Fibroblast of lung (primary cell): Measurements from ENCODE around the gene LDLRAD4. TPM values are rescaled to one million over a fixed set of nuclear protein-coding genes. Genes with fewer than 3 reads are reported as not detected.

Experiments used
- DNase-seq, 2 donors: peaks; one replicate each; pipeline versions ENCODE4 v3.0.0 to v3.0.0-alpha.2; 2010; ENCODE audit warnings: low read depth in 2 of 2
- H2AFZ ChIP-seq: 2 replicates; pipeline ENCODE4 v1.5.1; 2012; ENCODE audit warnings: low read length, control low read depth, inconsistent platforms
- H3K27ac ChIP-seq: 2 replicates; pipeline ENCODE4 v1.5.1; 2011; ENCODE audit warnings: low read length, control low read depth; ENCODE audit not compliant: insufficient read depth
- H3K27me3 ChIP-seq: 2 replicates; pipeline ENCODE4 v1.5.1; 2011; ENCODE audit warnings: mild to moderate bottlenecking, low read length; ENCODE audit not compliant: control insufficient read depth, insufficient read depth
- H3K36me3 ChIP-seq: 2 replicates; pipeline ENCODE4 v1.5.1; 2011; ENCODE audit warnings: low read length; ENCODE audit not compliant: control insufficient read depth, insufficient read depth
- H3K4me1 ChIP-seq: 2 replicates; pipeline ENCODE4 v1.5.1; 2011; ENCODE audit warnings: low read length; ENCODE audit not compliant: control insufficient read depth, insufficient read depth; ENCODE audit errors: extremely low read depth
- H3K4me2 ChIP-seq: 2 replicates; pipeline ENCODE4 v1.5.1; 2011; ENCODE audit warnings: low read length, control low read depth; ENCODE audit not compliant: insufficient read depth; ENCODE audit errors: extremely low read depth
- H3K4me3 ChIP-seq, 4 experiments: fragments of 200-600 bp in 1 of 4; sonication (generic) in 1 of 4; replicated peaks in 1 of 4; 2 replicates each; pipeline ENCODE4 v1.5.1; 2011 to 2016; ENCODE audit warnings: low read length in 4 of 4, low read depth in 3 of 4, mild to moderate bottlenecking in 3 of 4, control low read depth in 2 of 4, inconsistent platforms in 1 of 4, mixed read lengths in 1 of 4; ENCODE audit not compliant: insufficient read depth in 1 of 4; ENCODE audit errors: control extremely low read depth in 1 of 4
- H3K79me2 ChIP-seq: 2 replicates; pipeline ENCODE4 v1.5.1; 2012; ENCODE audit warnings: mild to moderate bottlenecking, low read length, inconsistent platforms; ENCODE audit not compliant: control insufficient read depth, insufficient read depth
- H3K9ac ChIP-seq: 2 replicates; pipeline ENCODE4 v1.5.1; 2011; ENCODE audit warnings: mild to moderate bottlenecking, low read length, control low read depth; ENCODE audit not compliant: insufficient read depth
- H3K9me3 ChIP-seq: 2 replicates; pipeline ENCODE4 v1.5.1; 2012; ENCODE audit warnings: low read depth, low read length; ENCODE audit not compliant: control insufficient read depth, insufficient read depth
- H4K20me1 ChIP-seq: 2 replicates; pipeline ENCODE4 v1.5.1; 2011; ENCODE audit warnings: low read length; ENCODE audit not compliant: control insufficient read depth, insufficient read depth; ENCODE audit errors: extremely low read depth
- CTCF ChIP-seq, 2 donors: IDR thresholded peaks in 1 of 2; conservative IDR thresholded peaks in 1 of 2; 1 replicate in 1 of 2; 2 replicates in 1 of 2; pipeline ENCODE4 v1.5.1; 2011 to 2012; ENCODE audit warnings: low read length in 2 of 2, control low read depth in 1 of 2, inconsistent platforms in 1 of 2, low read depth in 1 of 2, mild to moderate bottlenecking in 1 of 2
- EZH2 ChIP-seq: IDR thresholded peaks from 2 replicates; pipeline ENCODE4 v1.5.1; 2012; ENCODE audit warnings: low read length, control low read depth, mild to moderate bottlenecking; ENCODE audit errors: missing control alignments
- polyA plus RNA-seq, 2 donors: library from polyadenylated mRNA; depleted of rRNA in 1 of 2; stranded (reverse) in 1 of 2; unstranded in 1 of 2; fragments of >200 nt; gene quantifications; 2 replicates each; pipeline ENCODE4 v1.2.1, GENCODE V29; 2011 to 2012; ENCODE audit warnings: missing spikeins in 1 of 2
- total RNA-seq: library from RNA; depleted of rRNA; stranded (reverse); fragments of >200 nt; gene quantifications from 2 replicates; pipeline ENCODE4 v1.2.1, GENCODE V29; 2014

LDLRAD4 gene
- total and polyA plus RNA-seq, 2 donors (not counting 1 experiment from before 2014, with no cell fraction given), result not detected

GRCh38 chr18:13376841-13377351, 158.3 kb downstream of the LDLRAD4 start:
- H3K4me3 ChIP-seq, result no peak overlapping the region
- H3K36me3 ChIP-seq, result no peaks in the 10 kb centered on the region
- H3K9me3 ChIP-seq, result no peaks in the 10 kb centered on the region
- no peak for DNase-seq
- H2AFZ ChIP-seq, result no peak overlapping the region
- no peak overlapping the region for H3K27ac ChIP-seq
- no peaks in the 10 kb centered on the region for H4K20me1 ChIP-seq
- no peak overlapping the region for H3K9ac ChIP-seq
- H3K79me2 ChIP-seq, result no peaks in the 10 kb centered on the region
- no peaks in the 10 kb centered on the region for H3K27me3 ChIP-seq
- TF ChIP-seq EZH2 (no peak), CTCF (conservative IDR thresholded peaks at IDR 0.05 in 1 of 2, IDR thresholded peaks at IDR 0.05 in 1 of 2; ENCODE audit: low read depth in 1 of 2, low read length in 2 of 2) (no peak)
- H3K4me2 ChIP-seq, result no peak overlapping the region
- peaks cover 6% of the 10 kb centered on the region for H3K4me1 ChIP-seq

- Histone ChIP-seq H3K36me3 (no peaks in the 10 kb centered on the region), H3K4me3 (no peak overlapping the region), H2AFZ (no peak overlapping the region), H3K9ac (no peak overlapping the region), H3K79me2 (no peaks in the 10 kb centered on the region), H3K4me2 (no peak overlapping the region), H3K27ac (no peak overlapping the region), H3K4me1 (peaks cover 6% of the 10 kb centered on the region), H4K20me1 (no peaks in the 10 kb centered on the region), H3K9me3 (no peaks in the 10 kb centered on the region), H3K27me3 (no peaks in the 10 kb centered on the region)
- peak in 1 of 2 donors; percentile 37 for DNase-seq
- TF ChIP-seq CTCF (conservative IDR thresholded peaks at IDR 0.05 in 1 of 2, IDR thresholded peaks at IDR 0.05 in 1 of 2; ENCODE audit: low read depth in 1 of 2, low read length in 2 of 2), result no peak
- no peak for TF ChIP-seq EZH2
These were observed 158.9 kb downstream of the LDLRAD4 start for GRCh38 chr18:13377496-13377895.

GRCh38 chr18:13378150-13378549, 159.6 kb downstream of the LDLRAD4 start:
- Histone ChIP-seq H3K9ac (no peak overlapping the region), H3K4me2 (no peak overlapping the region), H3K27me3 (no peaks in the 10 kb centered on the region), H3K4me3 (no peak overlapping the region), H2AFZ (no peak overlapping the region), H3K79me2 (no peaks in the 10 kb centered on the region), H3K9me3 (no peaks in the 10 kb centered on the region), H3K36me3 (no peaks in the 10 kb centered on the region), H3K27ac (no peak overlapping the region), H3K4me1 (peaks cover 6% of the 10 kb centered on the region), H4K20me1 (no peaks in the 10 kb centered on the region)
- TF ChIP-seq EZH2 (no peak), CTCF (conservative IDR thresholded peaks at IDR 0.05 in 1 of 2, IDR thresholded peaks at IDR 0.05 in 1 of 2; ENCODE audit: low read depth in 1 of 2, low read length in 2 of 2) (no peak)
- no peak for DNase-seq
